Stimulated activated naive CD8-positive, alpha-beta T cell treated with anti-CD3 and anti-CD28 coated beads, Interleukin-15, amount 100 ng/mL, for 72 hours (primary cell): ENCODE results near the gene ANGPTL8.
A peak's percentile ranks its signal among the peaks of the same experiment; 100 is the strongest.

ENCODE experiments used
- ATAC-seq: fragments of 150-1000 bp; cut with Tn5 transposase; 2 replicates; pipeline ENCODE4 v1.10.0; 2021; ENCODE audit warnings: mild to moderate bottlenecking, moderate library complexity
- DNase-seq, 2 donors: peaks; one replicate each; pipeline ENCODE4 v3.0.0; 2021 to 2022
- H3K27ac Mint-ChIP-seq, 2 donors: one replicate each; pipeline ENCODE4 v1.8.0; 2022; ENCODE audit warnings: mild to moderate bottlenecking in 2 of 2, mixed read lengths in 2 of 2, moderate library complexity in 2 of 2
- H3K27me3 Mint-ChIP-seq: one replicate; pipeline ENCODE4 v1.8.0; 2022; ENCODE audit warnings: mixed read lengths
- H3K4me1 Mint-ChIP-seq: one replicate; pipeline ENCODE4 v1.8.0; 2022; ENCODE audit warnings: mild to moderate bottlenecking, mixed read lengths
- H3K4me3 Mint-ChIP-seq, 2 donors: one replicate each; pipeline ENCODE4 v1.8.0; 2022; ENCODE audit warnings: mild to moderate bottlenecking in 2 of 2, mixed read lengths in 2 of 2, moderate library complexity in 1 of 2
- H3K9me3 Mint-ChIP-seq, 2 donors: one replicate each; pipeline ENCODE4 v1.8.0; 2022; ENCODE audit warnings: mixed read lengths in 2 of 2

The ANGPTL8 gene

GRCh38 chr19:11224429-11224828 lies 15.0 kb upstream of the ANGPTL8 start:
- Mint-ChIP-seq H3K4me3 (no peak overlapping the region), H3K27ac (no peak overlapping the region), H3K9me3 (peaks cover 15 to 18% of the 10 kb centered on the region in 2 donors), H3K4me1 (no peaks in the 10 kb centered on the region), H3K27me3 (no peaks in the 10 kb centered on the region)
- ATAC-seq: no peak
- no peak for DNase-seq

GRCh38 chr19:11225172-11225571 lies 14.2 kb upstream of the ANGPTL8 start:
- ATAC-seq: no peak
- no peak overlapping the region for H3K4me3 Mint-ChIP-seq
- DNase-seq: no peak
- H3K27ac Mint-ChIP-seq: no peak overlapping the region
- H3K4me1 Mint-ChIP-seq: no peaks in the 10 kb centered on the region
- no peaks in the 10 kb centered on the region for H3K27me3 Mint-ChIP-seq
- H3K9me3 Mint-ChIP-seq: peaks cover 15 to 17% of the 10 kb centered on the region in 2 donors

- ATAC-seq: no peak
- no peak for DNase-seq
- Mint-ChIP-seq H3K9me3 (peaks cover 12 to 13% of the 10 kb centered on the region in 2 donors), H3K4me1 (no peaks in the 10 kb centered on the region), H3K4me3 (no peak overlapping the region), H3K27ac (no peak overlapping the region), H3K27me3 (no peaks in the 10 kb centered on the region)
These were observed 13.6 kb upstream of the ANGPTL8 start for GRCh38 chr19:11225815-11226214.

- Mint-ChIP-seq H3K27me3 (no peaks in the 10 kb centered on the region), H3K4me3 (no peak overlapping the region), H3K27ac (no peak overlapping the region), H3K9me3 (peaks cover 4% of the 10 kb centered on the region in 2 donors), H3K4me1 (no peaks in the 10 kb centered on the region)
- no peak for DNase-seq
- ATAC-seq: no peak
These were observed 12.7 kb upstream of the ANGPTL8 start for GRCh38 chr19:11226716-11227166.

GRCh38 chr19:11227195-11227886 lies 12.1 kb upstream of the ANGPTL8 start:
- no peak for ATAC-seq
- H3K4me1 Mint-ChIP-seq: no peaks in the 10 kb centered on the region
- no peak for DNase-seq
- H3K9me3 Mint-ChIP-seq: peaks cover 0 to 2% of the 10 kb centered on the region in 2 donors
- H3K27ac Mint-ChIP-seq: no peak overlapping the region
- H3K4me3 Mint-ChIP-seq: no peak overlapping the region
- no peaks in the 10 kb centered on the region for H3K27me3 Mint-ChIP-seq

- no peak for ATAC-seq
These were observed 8.6 kb upstream of the ANGPTL8 start for GRCh38 chr19:11230621-11231386.

GRCh38 chr19:11232555-11232954 lies 6.9 kb upstream of the ANGPTL8 start:
- Mint-ChIP-seq H3K4me1 (no peaks in the 10 kb centered on the region), H3K27me3 (no peaks in the 10 kb centered on the region), H3K27ac (no peak overlapping the region), H3K4me3 (no peak overlapping the region), H3K9me3 (no peaks in the 10 kb centered on the region)
- no peak for DNase-seq
- ATAC-seq: no peak

More at GRCh38 chr19:11230621-11231386, 8.6 kb upstream of the ANGPTL8 start:
- Mint-ChIP-seq H3K9me3 (no peaks in the 10 kb centered on the region), H3K27me3 (no peaks in the 10 kb centered on the region), H3K4me3 (no peak overlapping the region), H3K4me1 (no peaks in the 10 kb centered on the region), H3K27ac (no peak overlapping the region)
- no peak for DNase-seq

GRCh38 chr19:11233073-11233472 lies 6.3 kb upstream of the ANGPTL8 start:
- no peak for DNase-seq
- Mint-ChIP-seq H3K27me3 (no peaks in the 10 kb centered on the region), H3K4me3 (no peak overlapping the region), H3K9me3 (peaks cover 0 to 3% of the 10 kb centered on the region in 2 donors), H3K4me1 (no peaks in the 10 kb centered on the region), H3K27ac (peak overlapping the region in 1 of 2 donors; percentile 37)
- no peak for ATAC-seq

GRCh38 chr19:11234486-11235075 lies 4.8 kb upstream of the ANGPTL8 start:
- H3K4me3 Mint-ChIP-seq: no peak overlapping the region
- ATAC-seq (no peak), DNase-seq (no peak)
- H3K9me3 Mint-ChIP-seq: peaks cover 0 to 14% of the 10 kb centered on the region in 2 donors
- H3K4me1 Mint-ChIP-seq: no peaks in the 10 kb centered on the region
- H3K27me3 Mint-ChIP-seq: no peaks in the 10 kb centered on the region
- no peak overlapping the region for H3K27ac Mint-ChIP-seq

- DNase-seq: no peak
- ATAC-seq: no peak
- no peak overlapping the region for H3K4me3 Mint-ChIP-seq
- peaks cover 7% of the 10 kb centered on the region for H3K27me3 Mint-ChIP-seq
- peaks cover 0 to 14% of the 10 kb centered on the region in 2 donors for H3K9me3 Mint-ChIP-seq
- H3K4me1 Mint-ChIP-seq: no peaks in the 10 kb centered on the region
- no peak overlapping the region for H3K27ac Mint-ChIP-seq
These were observed 2.8 kb upstream of the ANGPTL8 start for GRCh38 chr19:11236324-11237301.

GRCh38 chr19:11237321-11237720 lies 2.1 kb upstream of the ANGPTL8 start:
- H3K27me3 Mint-ChIP-seq: peaks cover 14% of the 10 kb centered on the region
- H3K4me3 Mint-ChIP-seq: no peak overlapping the region
- no peak overlapping the region for H3K27ac Mint-ChIP-seq
- peaks cover 0 to 14% of the 10 kb centered on the region in 2 donors for H3K9me3 Mint-ChIP-seq
- ATAC-seq (no peak), DNase-seq (no peak)
- no peaks in the 10 kb centered on the region for H3K4me1 Mint-ChIP-seq

- H3K4me3 Mint-ChIP-seq: no peak overlapping the region
- peaks cover 0 to 14% of the 10 kb centered on the region in 2 donors for H3K9me3 Mint-ChIP-seq
- no peak overlapping the region for H3K27ac Mint-ChIP-seq
- H3K27me3 Mint-ChIP-seq: peaks cover 22% of the 10 kb centered on the region
- DNase-seq (no peak), ATAC-seq (no peak)
- H3K4me1 Mint-ChIP-seq: peaks cover 2% of the 10 kb centered on the region
These were observed 1.4 kb upstream of the ANGPTL8 start for GRCh38 chr19:11238041-11238440.

GRCh38 chr19:11238781-11239376 lies 540 bp upstream of the ANGPTL8 start:
- DNase-seq: no peak
- Mint-ChIP-seq H3K4me1 (peaks cover 10% of the 10 kb centered on the region), H3K9me3 (peaks cover 0 to 14% of the 10 kb centered on the region in 2 donors), H3K27ac (no peak overlapping the region), H3K4me3 (no peak overlapping the region), H3K27me3 (peaks cover 30% of the 10 kb centered on the region)
- no peak for ATAC-seq

GRCh38 chr19:11240008-11240444 lies 607 bp downstream of the ANGPTL8 start:
- DNase-seq (no peak), ATAC-seq (no peak)
- Mint-ChIP-seq H3K4me3 (no peak overlapping the region), H3K9me3 (peaks cover 0 to 14% of the 10 kb centered on the region in 2 donors), H3K27ac (no peak overlapping the region), H3K27me3 (peaks cover 34% of the 10 kb centered on the region), H3K4me1 (peaks cover 11% of the 10 kb centered on the region)

- Mint-ChIP-seq H3K9me3 (peaks cover 0 to 14% of the 10 kb centered on the region in 2 donors), H3K27me3 (peaks cover 52% of the 10 kb centered on the region), H3K4me1 (peaks cover 11% of the 10 kb centered on the region), H3K27ac (no peak overlapping the region), H3K4me3 (no peak overlapping the region)
- DNase-seq (no peak), ATAC-seq (no peak)
These were observed 2.6 kb downstream of the ANGPTL8 start for GRCh38 chr19:11242025-11242424.
